Duodenal mucosa (tissue), 2 donors: ENCODE measurements around the gene ELMO1.

Source experiments
- H3K27ac ChIP-seq: one replicate; pipeline ENCODE4 v1.7.0; 2013; ENCODE audit warnings: low read depth, low read length
- H3K27me3 ChIP-seq, 2 donors: one replicate each; pipeline ENCODE4 v1.7.0; 2013; ENCODE audit warnings: low read length in 2 of 2, control low read depth in 1 of 2; ENCODE audit not compliant: insufficient read depth in 2 of 2, control insufficient read depth in 1 of 2
- H3K36me3 ChIP-seq, 2 donors: one replicate each; pipeline ENCODE4 v1.7.0; 2013; ENCODE audit warnings: low read length in 2 of 2, control low read depth in 1 of 2; ENCODE audit not compliant: insufficient read depth in 2 of 2, control insufficient read depth in 1 of 2
- H3K4me1 ChIP-seq, 2 donors: one replicate each; pipeline ENCODE4 v1.7.0; 2013; ENCODE audit warnings: low read length in 2 of 2, control low read depth in 1 of 2; ENCODE audit not compliant: insufficient read depth in 2 of 2, control insufficient read depth in 1 of 2
- H3K4me3 ChIP-seq, 2 donors: one replicate each; pipeline ENCODE4 v1.7.0; 2013; ENCODE audit warnings: low read length in 2 of 2, low read depth in 1 of 2
- H3K9ac ChIP-seq, 2 donors: one replicate each; pipeline ENCODE4 v1.7.0; 2013; ENCODE audit warnings: low read length in 2 of 2, low read depth in 1 of 2
- H3K9me3 ChIP-seq, 2 donors: one replicate each; pipeline ENCODE4 v1.7.0; 2013; ENCODE audit warnings: low read length in 2 of 2, control low read depth in 1 of 2; ENCODE audit not compliant: control insufficient read depth in 1 of 2

The ELMO1 gene

GRCh38 chr7:37048674-37049073 is 400.0 kb downstream of the ELMO1 start:
- Histone ChIP-seq H3K4me1 (no peaks in the 10 kb centered on the region), H3K36me3 (no peaks in the 10 kb centered on the region), H3K9ac (no peak overlapping the region), H3K9me3 (no peaks in the 10 kb centered on the region), H3K4me3 (no peak overlapping the region), H3K27ac (no peak overlapping the region), H3K27me3 (no peaks in the 10 kb centered on the region)

GRCh38 chr7:37047260-37047659 is 401.4 kb downstream of the ELMO1 start:
- Histone ChIP-seq H3K4me1 (no peaks in the 10 kb centered on the region), H3K36me3 (no peaks in the 10 kb centered on the region), H3K9me3 (no peaks in the 10 kb centered on the region), H3K27me3 (no peaks in the 10 kb centered on the region), H3K9ac (no peak overlapping the region), H3K4me3 (no peak overlapping the region), H3K27ac (no peak overlapping the region)

- H3K4me3 ChIP-seq, result no peak overlapping the region
- no peaks in the 10 kb centered on the region for H3K27me3 ChIP-seq
- H3K36me3 ChIP-seq, result no peaks in the 10 kb centered on the region
- H3K9me3 ChIP-seq, result no peaks in the 10 kb centered on the region
- no peak overlapping the region for H3K27ac ChIP-seq
- no peak overlapping the region for H3K9ac ChIP-seq
- H3K4me1 ChIP-seq, result no peaks in the 10 kb centered on the region
Observed at GRCh38 chr7:37046531-37047079, 402.1 kb downstream of the ELMO1 start.

GRCh38 chr7:37045681-37046179 is 402.9 kb downstream of the ELMO1 start:
- Histone ChIP-seq H3K9me3 (no peaks in the 10 kb centered on the region), H3K4me3 (no peak overlapping the region), H3K4me1 (no peaks in the 10 kb centered on the region), H3K27ac (no peak overlapping the region), H3K9ac (no peak overlapping the region), H3K27me3 (no peaks in the 10 kb centered on the region), H3K36me3 (no peaks in the 10 kb centered on the region)

- Histone ChIP-seq H3K27me3 (no peaks in the 10 kb centered on the region), H3K9ac (no peak overlapping the region), H3K9me3 (peaks cover 0 to 4% of the 10 kb centered on the region in 2 donors), H3K36me3 (no peaks in the 10 kb centered on the region), H3K4me3 (no peak overlapping the region), H3K4me1 (no peaks in the 10 kb centered on the region), H3K27ac (no peak overlapping the region)
Observed at GRCh38 chr7:37041461-37041860, 407.2 kb downstream of the ELMO1 start.

- H3K4me1 ChIP-seq, result no peaks in the 10 kb centered on the region
- no peaks in the 10 kb centered on the region for H3K36me3 ChIP-seq
- H3K9me3 ChIP-seq, result peaks cover 0 to 4% of the 10 kb centered on the region in 2 donors
- H3K9ac ChIP-seq, result no peak overlapping the region
- no peaks in the 10 kb centered on the region for H3K27me3 ChIP-seq
- no peak overlapping the region for H3K4me3 ChIP-seq
- H3K27ac ChIP-seq, result no peak overlapping the region
Observed at GRCh38 chr7:37040330-37040729, 408.3 kb downstream of the ELMO1 start.

- Histone ChIP-seq H3K9ac (no peak overlapping the region), H3K4me3 (no peak overlapping the region), H3K36me3 (no peaks in the 10 kb centered on the region), H3K27ac (no peak overlapping the region), H3K4me1 (no peaks in the 10 kb centered on the region), H3K9me3 (peaks cover 0 to 4% of the 10 kb centered on the region in 2 donors), H3K27me3 (no peaks in the 10 kb centered on the region)
Observed at GRCh38 chr7:37039131-37039749, 409.4 kb downstream of the ELMO1 start.

- Histone ChIP-seq H3K4me1 (no peaks in the 10 kb centered on the region), H3K4me3 (no peak overlapping the region), H3K27me3 (no peaks in the 10 kb centered on the region), H3K36me3 (no peaks in the 10 kb centered on the region), H3K9ac (no peak overlapping the region), H3K27ac (no peak overlapping the region), H3K9me3 (peaks cover 0 to 4% of the 10 kb centered on the region in 2 donors)
Observed at GRCh38 chr7:37038706-37039105, 410.0 kb downstream of the ELMO1 start.

GRCh38 chr7:37037286-37037685 is 411.4 kb downstream of the ELMO1 start:
- H3K36me3 ChIP-seq, result no peaks in the 10 kb centered on the region

GRCh38 chr7:37035631-37036030 is 413.0 kb downstream of the ELMO1 start:
- no peak overlapping the region for H3K9ac ChIP-seq
- no peaks in the 10 kb centered on the region for H3K27me3 ChIP-seq
- no peaks in the 10 kb centered on the region for H3K36me3 ChIP-seq
- no peak overlapping the region for H3K27ac ChIP-seq
- peaks cover 3 to 16% of the 10 kb centered on the region in 2 donors for H3K4me1 ChIP-seq
- peaks cover 0 to 4% of the 10 kb centered on the region in 2 donors for H3K9me3 ChIP-seq
- no peak overlapping the region for H3K4me3 ChIP-seq

More at GRCh38 chr7:37037286-37037685, 411.4 kb downstream of the ELMO1 start:
- Histone ChIP-seq H3K27me3 (no peaks in the 10 kb centered on the region), H3K4me1 (peaks cover 1 to 5% of the 10 kb centered on the region in 2 donors), H3K9ac (no peak overlapping the region), H3K4me3 (no peak overlapping the region), H3K9me3 (peaks cover 0 to 4% of the 10 kb centered on the region in 2 donors), H3K27ac (no peak overlapping the region)
